ENCODE measurements around the gene OR7D2.

DNA sequence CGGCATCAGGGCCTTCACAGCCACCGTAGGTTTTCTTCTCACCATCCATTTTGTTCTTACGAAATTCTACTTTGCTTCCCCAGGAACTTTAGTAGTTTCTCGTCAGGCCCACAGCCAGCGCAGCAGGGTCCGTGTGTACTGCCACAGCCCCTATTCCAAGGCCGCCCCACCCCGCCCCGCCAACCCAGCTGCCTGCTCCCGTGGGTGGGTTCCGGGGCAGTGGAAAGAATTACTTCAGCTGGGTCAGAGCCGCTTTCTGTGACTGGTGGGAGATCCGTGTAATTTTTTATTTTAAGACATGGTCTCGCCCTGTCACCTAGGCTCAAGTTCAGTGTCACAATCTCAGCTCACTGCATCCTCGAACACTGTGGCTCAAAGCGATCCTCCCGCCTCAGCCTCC, 4.2 kb downstream of the OR7D2 start:
- TF ChIP-seq, protein P1, sequence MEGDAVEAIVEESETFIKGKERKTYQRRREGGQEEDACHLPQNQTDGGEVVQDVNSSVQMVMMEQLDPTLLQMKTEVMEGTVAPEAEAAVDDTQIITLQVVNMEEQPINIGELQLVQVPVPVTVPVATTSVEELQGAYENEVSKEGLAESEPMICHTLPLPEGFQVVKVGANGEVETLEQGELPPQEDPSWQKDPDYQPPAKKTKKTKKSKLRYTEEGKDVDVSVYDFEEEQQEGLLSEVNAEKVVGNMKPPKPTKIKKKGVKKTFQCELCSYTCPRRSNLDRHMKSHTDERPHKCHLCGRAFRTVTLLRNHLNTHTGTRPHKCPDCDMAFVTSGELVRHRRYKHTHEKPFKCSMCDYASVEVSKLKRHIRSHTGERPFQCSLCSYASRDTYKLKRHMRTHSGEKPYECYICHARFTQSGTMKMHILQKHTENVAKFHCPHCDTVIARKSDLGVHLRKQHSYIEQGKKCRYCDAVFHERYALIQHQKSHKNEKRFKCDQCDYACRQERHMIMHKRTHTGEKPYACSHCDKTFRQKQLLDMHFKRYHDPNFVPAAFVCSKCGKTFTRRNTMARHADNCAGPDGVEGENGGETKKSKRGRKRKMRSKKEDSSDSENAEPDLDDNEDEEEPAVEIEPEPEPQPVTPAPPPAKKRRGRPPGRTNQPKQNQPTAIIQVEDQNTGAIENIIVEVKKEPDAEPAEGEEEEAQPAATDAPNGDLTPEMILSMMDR (IDR thresholded peaks at IDR 0.05): no peak
- TF ChIP-seq POLR2A (IDR thresholded peaks at IDR 0.05): no peak
